ENCODE data around the gene KIRREL3. TPM values are rescaled to one million over a fixed set of nuclear protein-coding genes. Genes with fewer than 3 reads are reported as not detected.

Gene KIRREL3
- polyA plus RNA-seq, 1 of the 3 experiments (the other 2 are of a cell fraction), result 3.7 TPM

- no peak overlapping the region for H3K4me3 ChIP-seq (ENCODE audit: low read depth in 2 of 2, low read length in 1 of 2)
- H3K4me1 ChIP-seq (ENCODE audit: control insufficient read depth in 1 of 2, insufficient read depth in 2 of 2, low read depth in 1 of 2, low read length in 1 of 2), result peaks cover 4 to 12% of the 10 kb centered on the region in 2 experiments; a peak in 3 of 4 replicates
- TF ChIP-seq RXRA (IDR thresholded peaks at IDR 0.05; ENCODE audit: borderline replicate concordance, low read depth), result no peak
- no peak for TF ChIP-seq GATA2 (CRISPR knock-in tag; IDR thresholded peaks at IDR 0.05)
- no peak for TF ChIP-seq MAX (IDR thresholded peaks at IDR 0.05; ENCODE audit: low read depth)
- no peak for TF ChIP-seq MEF2A (IDR thresholded peaks at IDR 0.05; ENCODE audit: borderline replicate concordance, low read depth)
- TF ChIP-seq, protein P1, sequence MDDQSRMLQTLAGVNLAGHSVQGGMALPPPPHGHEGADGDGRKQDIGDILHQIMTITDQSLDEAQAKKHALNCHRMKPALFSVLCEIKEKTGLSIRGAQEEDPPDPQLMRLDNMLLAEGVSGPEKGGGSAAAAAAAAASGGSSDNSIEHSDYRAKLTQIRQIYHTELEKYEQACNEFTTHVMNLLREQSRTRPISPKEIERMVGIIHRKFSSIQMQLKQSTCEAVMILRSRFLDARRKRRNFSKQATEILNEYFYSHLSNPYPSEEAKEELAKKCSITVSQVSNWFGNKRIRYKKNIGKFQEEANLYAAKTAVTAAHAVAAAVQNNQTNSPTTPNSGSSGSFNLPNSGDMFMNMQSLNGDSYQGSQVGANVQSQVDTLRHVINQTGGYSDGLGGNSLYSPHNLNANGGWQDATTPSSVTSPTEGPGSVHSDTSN (IDR thresholded peaks at IDR 0.05), result no peak
- TF ChIP-seq CHD2 (IDR thresholded peaks at IDR 0.05; ENCODE audit: low read length, partially characterized antibody), result no peak
- no peak for TF ChIP-seq ZBTB33 (IDR thresholded peaks at IDR 0.05; ENCODE audit: borderline replicate concordance, low read depth)
- TF ChIP-seq FOXM1 (IDR thresholded peaks at IDR 0.05; ENCODE audit: low read depth), result no peak
- TF ChIP-seq CTCF (IDR thresholded peaks at IDR 0.05), result no peak
- TF ChIP-seq RCOR1 (IDR thresholded peaks at IDR 0.05; ENCODE audit: low read length), result no peak
- TF ChIP-seq POLR2AphosphoS5 (IDR thresholded peaks at IDR 0.05; ENCODE audit: low read depth, low read length), result no peak
- TF ChIP-seq ELF1 (IDR thresholded peaks at IDR 0.05), result no peak
- TF ChIP-seq RFX5 (IDR thresholded peaks at IDR 0.05; ENCODE audit: low read length), result no peak
- TF ChIP-seq USF2 (IDR thresholded peaks at IDR 0.05; ENCODE audit: borderline replicate concordance, low read depth, low read length), result no peak
- no peak for TF ChIP-seq TEAD4 (IDR thresholded peaks at IDR 0.05; ENCODE audit: borderline replicate concordance, insufficient read depth)
- no peak for TF ChIP-seq SMC3 (IDR thresholded peaks at IDR 0.05; ENCODE audit: low read depth, low read length)
- no peak for TF ChIP-seq JUND (IDR thresholded peaks at IDR 0.05)
- no peak for TF ChIP-seq SIN3A (IDR thresholded peaks at IDR 0.05; ENCODE audit: borderline replicate concordance, low read depth, low read length)
- H3K79me2 ChIP-seq (ENCODE audit: insufficient read depth), result no peaks in the 10 kb centered on the region
- H3K27ac ChIP-seq (ENCODE audit: low read depth in 2 of 2, low read length in 1 of 2), result no peak overlapping the region
- no peak overlapping the region for H3K4me2 ChIP-seq
- ChIA-PET POLR2A (no interaction called here), CTCF (interaction anchor here (1.0 to 8.3 kb wide), 4 partner anchors 44 to 1058 kb away, joined by 3 to 41 read pairs (median 21); no protein-coding TSS in a partner anchor)
- no peaks in the 10 kb centered on the region for H4K20me1 ChIP-seq (ENCODE audit: insufficient read depth)
- peaks cover 7% of the 10 kb centered on the region for H3F3A ChIP-seq (replicated peaks; ENCODE audit: insufficient read depth)
- DNase-seq, result no peak
- H3K36me3 ChIP-seq (replicated peaks in 1 of 2; ENCODE audit: control insufficient read depth in 1 of 2, insufficient read depth in 2 of 2, low read length in 1 of 2), result no peaks in the 10 kb centered on the region
- no peaks in the 10 kb centered on the region for H3K9me3 ChIP-seq
- whole genome bisulfite sequencing (ENCODE audit: low lambda C conversion rate), result 100% methylated on average over 1 of the region's 7 CpGs
- no peaks in the 10 kb centered on the region for H3K9me2 ChIP-seq
- H3K9ac ChIP-seq, result no peak overlapping the region
- H2AFZ ChIP-seq (ENCODE audit: low read depth), result no peak overlapping the region
- no peaks in the 10 kb centered on the region for H3K27me3 ChIP-seq (ENCODE audit: insufficient read depth)
Measured at GRCh38 chr11:126436209-126436755, 564.3 kb downstream of the KIRREL3 start.

Data from SK-N-SH (cell line).